OCI-LY1 (cell line): ENCODE results near the gene FUBP3.

ENCODE experiments used
- H2AFZ ChIP-seq: fragments of 200-600 bp; sonication (generic), shearing (Covaris generic); 2 replicates; pipeline ENCODE4 v1.6.0; 2014; ENCODE audit warnings: antibody characterized with exemption, mild to moderate bottlenecking, low read length
- H3F3A ChIP-seq: fragments of 200-600 bp; sonication (generic), shearing (Covaris generic); 2 replicates; pipeline ENCODE4 v1.6.0; 2014; ENCODE audit warnings: mild to moderate bottlenecking, antibody characterized with exemption, low read length, moderate library complexity; ENCODE audit not compliant: insufficient read depth
- H3K27ac ChIP-seq: fragments of 200-600 bp; sonication (generic); 2 replicates; pipeline ENCODE4 v1.5.1; 2014; ENCODE audit warnings: low read length, mixed run types, mild to moderate bottlenecking, low read depth; ENCODE audit not compliant: poor library complexity, severe bottlenecking
- H3K27me3 ChIP-seq: fragments of 200-600 bp; sonication (generic); 2 replicates; pipeline ENCODE4 v1.6.0; 2014; ENCODE audit warnings: antibody characterized with exemption, mild to moderate bottlenecking, low read length, moderate library complexity; ENCODE audit not compliant: insufficient read depth
- H3K36me3 ChIP-seq: fragments of 200-600 bp; sonication (generic); 2 replicates; pipeline ENCODE4 v1.6.1; 2014; ENCODE audit warnings: mild to moderate bottlenecking, antibody characterized with exemption, low read length, moderate library complexity, mixed read lengths; ENCODE audit not compliant: insufficient read depth
- H3K4me1 ChIP-seq: fragments of 200-600 bp; sonication (generic); 2 replicates; pipeline ENCODE4 v1.5.1; 2014; ENCODE audit warnings: mild to moderate bottlenecking, low read length, moderate library complexity; ENCODE audit not compliant: insufficient read depth, severe bottlenecking
- H3K4me2 ChIP-seq: fragments of 200-600 bp; sonication (generic), shearing (Covaris generic); 2 replicates; pipeline ENCODE4 v1.6.1; 2014; ENCODE audit warnings: low read length
- H3K4me3 ChIP-seq: fragments of 200-600 bp; sonication (generic); 2 replicates; pipeline ENCODE4 v1.5.1; 2014; ENCODE audit warnings: low read length, low read depth, mild to moderate bottlenecking, mixed read lengths; ENCODE audit not compliant: poor library complexity, severe bottlenecking
- H3K79me2 ChIP-seq: fragments of 200-600 bp; shearing (Covaris generic); 2 replicates; pipeline ENCODE4 v1.6.1; 2016; ENCODE audit warnings: mixed run types, low read length, mixed read lengths; ENCODE audit not compliant: insufficient read depth
- H3K9ac ChIP-seq: fragments of 200-600 bp; sonication (generic), shearing (Covaris generic); 2 replicates; pipeline ENCODE4 v1.6.1; 2014; ENCODE audit warnings: mild to moderate bottlenecking, low read length, mixed read lengths
- H3K9me2 ChIP-seq: fragments of 200-600 bp; sonication (generic), shearing (Covaris generic); 2 replicates; pipeline ENCODE4 v1.6.1; 2014; ENCODE audit warnings: low read depth, mild to moderate bottlenecking, low read length, mixed read lengths
- H3K9me3 ChIP-seq: fragments of 200-600 bp; shearing (Covaris generic); 2 replicates; pipeline ENCODE4 v1.6.1; 2014; ENCODE audit warnings: low read length, mixed read lengths
- H4K20me1 ChIP-seq: fragments of 200-600 bp; sonication (generic), shearing (Covaris generic); 2 replicates; pipeline ENCODE4 v1.6.0; 2016; ENCODE audit warnings: mild to moderate bottlenecking, low read length; ENCODE audit not compliant: insufficient read depth
- CTCF ChIP-seq: fragments of 200-600 bp; sonication (generic), shearing (Covaris generic); IDR thresholded peaks from 2 replicates; pipeline ENCODE4 v1.5.1; 2017; ENCODE audit warnings: mild to moderate bottlenecking, antibody characterized with exemption, low read length, moderate library complexity, mixed read lengths
- EZH2 ChIP-seq: fragments of 200-600 bp; sonication (generic), shearing (Covaris generic); IDR thresholded peaks from 2 replicates; pipeline ENCODE4 v1.8.0; 2017; ENCODE audit warnings: borderline replicate concordance, mixed run types, mild to moderate bottlenecking, antibody characterized with exemption, low read length, moderate library complexity, mixed read lengths

FUBP3 gene

GRCh38 chr9:130665431-130666392 is 86.3 kb downstream of the FUBP3 start:
- no peak overlapping the region for H3K4me3 ChIP-seq
- no peak overlapping the region for H3K27ac ChIP-seq
- no peaks in the 10 kb centered on the region for H3K9me3 ChIP-seq
- no peak overlapping the region for H3K9ac ChIP-seq
- H4K20me1 ChIP-seq = no peaks in the 10 kb centered on the region
- no peaks in the 10 kb centered on the region for H3K9me2 ChIP-seq
- TF ChIP-seq CTCF (no peak), EZH2 (no peak)
- 0 out of 2 replicates have a peak, but pooled peaks cover 3% of the 10 kb centered on the region for H3K27me3 ChIP-seq
- no peaks in the 10 kb centered on the region for H3K79me2 ChIP-seq
- H3K4me1 ChIP-seq = no peaks in the 10 kb centered on the region
- no peaks in the 10 kb centered on the region for H3K36me3 ChIP-seq
- no peak overlapping the region for H2AFZ ChIP-seq
- no peaks in the 10 kb centered on the region for H3F3A ChIP-seq
- H3K4me2 ChIP-seq = no peak overlapping the region

GRCh38 chr9:130666393-130667119 is 87.2 kb downstream of the FUBP3 start:
- no peak overlapping the region for H3K4me3 ChIP-seq
- no peaks in the 10 kb centered on the region for H3K9me3 ChIP-seq
- 0 out of 2 replicates have a peak, but pooled peaks cover 3% of the 10 kb centered on the region for H3K27me3 ChIP-seq

GRCh38 chr9:130667120-130667435 is 87.7 kb downstream of the FUBP3 start:
- H3K27me3 ChIP-seq = 0 out of 2 replicates have a peak, but pooled peaks cover 3% of the 10 kb centered on the region
- H3K27ac ChIP-seq = no peak overlapping the region
- no peaks in the 10 kb centered on the region for H4K20me1 ChIP-seq
- H3K79me2 ChIP-seq = no peaks in the 10 kb centered on the region
- H3K9ac ChIP-seq = no peak overlapping the region
- no peak overlapping the region for H3K4me3 ChIP-seq
- H3F3A ChIP-seq = no peaks in the 10 kb centered on the region
- no peak overlapping the region for H3K4me2 ChIP-seq
- H2AFZ ChIP-seq = no peak overlapping the region
- H3K4me1 ChIP-seq = no peaks in the 10 kb centered on the region
- H3K36me3 ChIP-seq = no peaks in the 10 kb centered on the region
- no peaks in the 10 kb centered on the region for H3K9me2 ChIP-seq
- TF ChIP-seq CTCF = no peak
- no peak for TF ChIP-seq EZH2
- no peaks in the 10 kb centered on the region for H3K9me3 ChIP-seq

More at GRCh38 chr9:130666393-130667119, 87.2 kb downstream of the FUBP3 start:
- Histone ChIP-seq H4K20me1 (no peaks in the 10 kb centered on the region), H3K4me2 (no peak overlapping the region), H3K79me2 (no peaks in the 10 kb centered on the region), H3K36me3 (no peaks in the 10 kb centered on the region), H2AFZ (no peak overlapping the region), H3F3A (no peaks in the 10 kb centered on the region), H3K4me1 (no peaks in the 10 kb centered on the region), H3K9ac (no peak overlapping the region), H3K27ac (no peak overlapping the region), H3K9me2 (no peaks in the 10 kb centered on the region)
- TF ChIP-seq CTCF = no peak
- TF ChIP-seq EZH2 = no peak
